WTC11 (cell line): ENCODE measurements around the gene DRAXIN. TPM values are rescaled to one million over a fixed set of nuclear protein-coding genes. Genes with fewer than 3 reads are reported as not detected.
A peak's percentile ranks its signal among the peaks of the same experiment; 100 is the strongest.

Experiments used
- ATAC-seq: fragments of 200-7000 bp; cut with Tn5 transposase; 2 replicates; pipeline ENCODE4 v1.10.0; 2021; ENCODE audit warnings: mild to moderate bottlenecking, moderate library complexity
- CTCF ChIA-PET: fragments of 300-600 bp; sonication (Branson Sonifier 250); formaldehyde crosslinking; loops from one replicate; lab custom pipeline; 2021; ENCODE audit warnings: antibody characterized with exemption; lab: Charles Lee
- POLR2A ChIA-PET: fragments of 350-600 bp; sonication (Branson Sonifier 250); formaldehyde crosslinking; loops from one replicate; lab custom pipeline; 2021; ENCODE audit warnings: antibody characterized with exemption; lab: Charles Lee
- DNase-seq: peaks from one replicate; pipeline ENCODE4 v3.0.0; 2021; ENCODE audit warnings: low spot score
- H3K27ac Mint-ChIP-seq: 2 replicates; pipeline ENCODE4 v1.8.0; 2021; ENCODE audit warnings: mixed read lengths
- H3K27me3 Mint-ChIP-seq: 2 replicates; pipeline ENCODE4 v1.8.0; 2021; ENCODE audit warnings: low read depth, mild to moderate bottlenecking, moderate library complexity, mixed read lengths
- H3K36me3 Mint-ChIP-seq: 2 replicates; pipeline ENCODE4 v1.8.0; 2021; ENCODE audit warnings: mixed read lengths
- H3K4me1 Mint-ChIP-seq: 2 replicates; pipeline ENCODE4 v1.8.0; 2022; ENCODE audit warnings: mixed read lengths
- H3K4me3 Mint-ChIP-seq: 2 replicates; pipeline ENCODE4 v1.8.0; 2021; ENCODE audit warnings: mild to moderate bottlenecking, moderate library complexity, mixed read lengths
- H3K9me3 Mint-ChIP-seq: 2 replicates; pipeline ENCODE4 v1.8.0; 2021; ENCODE audit warnings: mixed read lengths
- EMX1 ChIP-seq: fragments of 250-450 bp; sonication (Bioruptor Pico); IDR thresholded peaks from 2 replicates; pipeline ENCODE4 v1.8.0; 2021; ENCODE audit warnings: mild to moderate bottlenecking
- ETV6 ChIP-seq: sonication (generic); formaldehyde crosslinking; IDR thresholded peaks from 2 replicates; pipeline ENCODE4 v1.8.1; 2022; ENCODE audit warnings: mild to moderate bottlenecking, missing genetic modification reagents
- FOXK1 ChIP-seq: sonication (generic); formaldehyde crosslinking; IDR thresholded peaks from 2 replicates; pipeline ENCODE4 v1.8.0; 2022; ENCODE audit warnings: mild to moderate bottlenecking, moderate library complexity, missing genetic modification reagents
- HMGA2 ChIP-seq: fragments of 250-450 bp; sonication (Bioruptor Pico); IDR thresholded peaks from 2 replicates; pipeline ENCODE4 v1.4.0; 2021; ENCODE audit warnings: mild to moderate bottlenecking, moderate library complexity
- NFE2L1 ChIP-seq: sonication (generic); formaldehyde crosslinking; IDR thresholded peaks from 2 replicates; pipeline ENCODE4 v1.8.1; 2023; ENCODE audit warnings: missing genetic modification reagents
- NR1H2 ChIP-seq: sonication (generic); formaldehyde crosslinking; IDR thresholded peaks from 2 replicates; pipeline ENCODE4 v1.9.0; 2021; ENCODE audit warnings: mild to moderate bottlenecking, moderate library complexity, missing genetic modification reagents
- RELA ChIP-seq: sonication (generic); formaldehyde crosslinking; IDR thresholded peaks from 2 replicates; pipeline ENCODE4 v1.8.1; 2022; ENCODE audit warnings: missing genetic modification reagents, mild to moderate bottlenecking, borderline replicate concordance
- SP1 ChIP-seq: sonication (generic); formaldehyde crosslinking; conservative IDR thresholded peaks from 2 replicates; pipeline ENCODE4 v1.8.1; 2022; ENCODE audit warnings: missing genetic modification reagents
- TEAD4 ChIP-seq: sonication (generic); formaldehyde crosslinking; IDR thresholded peaks from 2 replicates; pipeline ENCODE4 v1.8.0; 2022; ENCODE audit warnings: mild to moderate bottlenecking, missing genetic modification reagents
- TP53 ChIP-seq: sonication (generic); formaldehyde crosslinking; IDR thresholded peaks from 2 replicates; pipeline ENCODE4 v1.8.1; 2023; ENCODE audit warnings: mild to moderate bottlenecking, missing genetic modification reagents
- ZNF263 ChIP-seq: sonication (generic); formaldehyde crosslinking; IDR thresholded peaks from 2 replicates; pipeline ENCODE4 v1.8.1; 2022; ENCODE audit warnings: low read depth, mild to moderate bottlenecking, moderate library complexity, missing genetic modification reagents
- total RNA-seq: library from RNA; stranded (reverse); gene quantifications from 3 replicates; pipeline ENCODE4 v1.2.3, GENCODE V29; 2021
- TF ChIP-seq, protein P1 (sequence below): fragments of 250-450 bp; sonication (Bioruptor Pico); IDR thresholded peaks from 2 replicates; pipeline ENCODE4 v1.9.0; 2021; ENCODE audit warnings: mild to moderate bottlenecking, borderline replicate concordance
- TF ChIP-seq, protein P2 (sequence below): sonication (generic); formaldehyde crosslinking; IDR thresholded peaks from 2 replicates; pipeline ENCODE4 v1.8.0; 2023; ENCODE audit warnings: mild to moderate bottlenecking, missing genetic modification reagents
- TF ChIP-seq, protein P3 (sequence below): sonication (generic); formaldehyde crosslinking; IDR thresholded peaks from 2 replicates; pipeline ENCODE4 v1.8.1; 2023; ENCODE audit warnings: mild to moderate bottlenecking, missing genetic modification reagents, moderate library complexity
- TF ChIP-seq, protein P4 (sequence below): fragments of 250-450 bp; sonication (Bioruptor Pico); conservative IDR thresholded peaks from 2 replicates; pipeline ENCODE4 v1.9.0; 2021; ENCODE audit warnings: mild to moderate bottlenecking
- TF ChIP-seq, protein P5 (sequence below): sonication (generic); formaldehyde crosslinking; IDR thresholded peaks from 2 replicates; pipeline ENCODE4 v1.8.0; 2023; ENCODE audit warnings: missing genetic modification reagents, mild to moderate bottlenecking, borderline replicate concordance

DRAXIN gene
- total RNA-seq, 1 experiment from 2014 or later = 12.0 TPM

DNA sequence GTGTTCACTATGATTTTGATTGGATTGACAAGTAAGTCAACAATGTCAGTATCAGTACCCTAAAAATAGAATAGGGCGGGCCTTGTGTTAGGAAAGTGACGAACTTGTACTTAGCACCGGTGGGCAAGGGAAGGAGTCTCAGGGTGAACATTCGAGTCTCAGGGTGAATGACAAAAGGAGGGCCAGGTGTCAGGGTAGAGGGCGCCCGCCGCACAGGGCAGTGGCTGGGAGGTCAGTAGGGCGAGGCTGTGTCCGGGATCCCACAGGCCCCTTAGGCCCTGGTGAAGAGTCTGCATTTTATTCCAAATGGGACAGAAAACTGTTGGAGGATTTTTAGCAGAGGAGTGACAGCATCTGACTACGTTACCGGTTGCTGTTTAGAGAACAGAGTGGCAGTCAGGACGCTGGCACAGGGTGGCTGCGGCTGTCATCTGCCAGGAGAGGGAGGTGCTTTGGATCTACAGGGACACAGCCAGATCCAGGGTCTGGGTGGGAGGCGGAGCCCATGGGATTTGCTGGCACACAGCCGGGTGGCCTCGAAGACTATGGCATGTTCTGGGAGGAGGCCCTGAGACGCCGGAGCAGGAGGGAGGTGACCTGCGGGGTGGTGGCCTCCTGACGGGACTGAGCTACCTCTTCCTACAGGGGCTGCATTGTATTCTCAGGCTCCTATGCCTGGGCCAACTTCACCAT is 55.4 kb downstream of the DRAXIN start:
- CTCF ChIA-PET = interaction anchor here (1.0 to 1.2 kb wide), 2 partner anchors 38 to 40 kb away, joined by 3 to 4 read pairs; no protein-coding TSS in a partner anchor
- POLR2A ChIA-PET = no interaction called here
- no peak for ATAC-seq
- Mint-ChIP-seq H3K36me3 (peaks cover 24% of the 10 kb centered on the region), H3K4me1 (peaks cover 9% of the 10 kb centered on the region), H3K9me3 (no peaks in the 10 kb centered on the region), H3K27me3 (no peaks in the 10 kb centered on the region), H3K4me3 (no peak overlapping the region), H3K27ac (peak overlapping the region; percentile 40; the same call in 1 of the 2 replicates)
- TF ChIP-seq ETV6 (CRISPR knock-in tag) (no peak), HMGA2 (CRISPR knock-in tag) (no peak), RELA (CRISPR knock-in tag) (no peak), ZNF263 (CRISPR knock-in tag) (no peak), SP1 (CRISPR knock-in tag) (no peak)
- TF ChIP-seq, protein P1, sequence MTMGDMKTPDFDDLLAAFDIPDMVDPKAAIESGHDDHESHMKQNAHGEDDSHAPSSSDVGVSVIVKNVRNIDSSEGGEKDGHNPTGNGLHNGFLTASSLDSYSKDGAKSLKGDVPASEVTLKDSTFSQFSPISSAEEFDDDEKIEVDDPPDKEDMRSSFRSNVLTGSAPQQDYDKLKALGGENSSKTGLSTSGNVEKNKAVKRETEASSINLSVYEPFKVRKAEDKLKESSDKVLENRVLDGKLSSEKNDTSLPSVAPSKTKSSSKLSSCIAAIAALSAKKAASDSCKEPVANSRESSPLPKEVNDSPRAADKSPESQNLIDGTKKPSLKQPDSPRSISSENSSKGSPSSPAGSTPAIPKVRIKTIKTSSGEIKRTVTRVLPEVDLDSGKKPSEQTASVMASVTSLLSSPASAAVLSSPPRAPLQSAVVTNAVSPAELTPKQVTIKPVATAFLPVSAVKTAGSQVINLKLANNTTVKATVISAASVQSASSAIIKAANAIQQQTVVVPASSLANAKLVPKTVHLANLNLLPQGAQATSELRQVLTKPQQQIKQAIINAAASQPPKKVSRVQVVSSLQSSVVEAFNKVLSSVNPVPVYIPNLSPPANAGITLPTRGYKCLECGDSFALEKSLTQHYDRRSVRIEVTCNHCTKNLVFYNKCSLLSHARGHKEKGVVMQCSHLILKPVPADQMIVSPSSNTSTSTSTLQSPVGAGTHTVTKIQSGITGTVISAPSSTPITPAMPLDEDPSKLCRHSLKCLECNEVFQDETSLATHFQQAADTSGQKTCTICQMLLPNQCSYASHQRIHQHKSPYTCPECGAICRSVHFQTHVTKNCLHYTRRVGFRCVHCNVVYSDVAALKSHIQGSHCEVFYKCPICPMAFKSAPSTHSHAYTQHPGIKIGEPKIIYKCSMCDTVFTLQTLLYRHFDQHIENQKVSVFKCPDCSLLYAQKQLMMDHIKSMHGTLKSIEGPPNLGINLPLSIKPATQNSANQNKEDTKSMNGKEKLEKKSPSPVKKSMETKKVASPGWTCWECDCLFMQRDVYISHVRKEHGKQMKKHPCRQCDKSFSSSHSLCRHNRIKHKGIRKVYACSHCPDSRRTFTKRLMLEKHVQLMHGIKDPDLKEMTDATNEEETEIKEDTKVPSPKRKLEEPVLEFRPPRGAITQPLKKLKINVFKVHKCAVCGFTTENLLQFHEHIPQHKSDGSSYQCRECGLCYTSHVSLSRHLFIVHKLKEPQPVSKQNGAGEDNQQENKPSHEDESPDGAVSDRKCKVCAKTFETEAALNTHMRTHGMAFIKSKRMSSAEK (CRISPR knock-in tag) = no peak
- TF ChIP-seq, protein P2, sequence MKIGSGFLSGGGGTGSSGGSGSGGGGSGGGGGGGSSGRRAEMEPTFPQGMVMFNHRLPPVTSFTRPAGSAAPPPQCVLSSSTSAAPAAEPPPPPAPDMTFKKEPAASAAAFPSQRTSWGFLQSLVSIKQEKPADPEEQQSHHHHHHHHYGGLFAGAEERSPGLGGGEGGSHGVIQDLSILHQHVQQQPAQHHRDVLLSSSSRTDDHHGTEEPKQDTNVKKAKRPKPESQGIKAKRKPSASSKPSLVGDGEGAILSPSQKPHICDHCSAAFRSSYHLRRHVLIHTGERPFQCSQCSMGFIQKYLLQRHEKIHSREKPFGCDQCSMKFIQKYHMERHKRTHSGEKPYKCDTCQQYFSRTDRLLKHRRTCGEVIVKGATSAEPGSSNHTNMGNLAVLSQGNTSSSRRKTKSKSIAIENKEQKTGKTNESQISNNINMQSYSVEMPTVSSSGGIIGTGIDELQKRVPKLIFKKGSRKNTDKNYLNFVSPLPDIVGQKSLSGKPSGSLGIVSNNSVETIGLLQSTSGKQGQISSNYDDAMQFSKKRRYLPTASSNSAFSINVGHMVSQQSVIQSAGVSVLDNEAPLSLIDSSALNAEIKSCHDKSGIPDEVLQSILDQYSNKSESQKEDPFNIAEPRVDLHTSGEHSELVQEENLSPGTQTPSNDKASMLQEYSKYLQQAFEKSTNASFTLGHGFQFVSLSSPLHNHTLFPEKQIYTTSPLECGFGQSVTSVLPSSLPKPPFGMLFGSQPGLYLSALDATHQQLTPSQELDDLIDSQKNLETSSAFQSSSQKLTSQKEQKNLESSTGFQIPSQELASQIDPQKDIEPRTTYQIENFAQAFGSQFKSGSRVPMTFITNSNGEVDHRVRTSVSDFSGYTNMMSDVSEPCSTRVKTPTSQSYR = no peak
- no peak for DNase-seq

DNA sequence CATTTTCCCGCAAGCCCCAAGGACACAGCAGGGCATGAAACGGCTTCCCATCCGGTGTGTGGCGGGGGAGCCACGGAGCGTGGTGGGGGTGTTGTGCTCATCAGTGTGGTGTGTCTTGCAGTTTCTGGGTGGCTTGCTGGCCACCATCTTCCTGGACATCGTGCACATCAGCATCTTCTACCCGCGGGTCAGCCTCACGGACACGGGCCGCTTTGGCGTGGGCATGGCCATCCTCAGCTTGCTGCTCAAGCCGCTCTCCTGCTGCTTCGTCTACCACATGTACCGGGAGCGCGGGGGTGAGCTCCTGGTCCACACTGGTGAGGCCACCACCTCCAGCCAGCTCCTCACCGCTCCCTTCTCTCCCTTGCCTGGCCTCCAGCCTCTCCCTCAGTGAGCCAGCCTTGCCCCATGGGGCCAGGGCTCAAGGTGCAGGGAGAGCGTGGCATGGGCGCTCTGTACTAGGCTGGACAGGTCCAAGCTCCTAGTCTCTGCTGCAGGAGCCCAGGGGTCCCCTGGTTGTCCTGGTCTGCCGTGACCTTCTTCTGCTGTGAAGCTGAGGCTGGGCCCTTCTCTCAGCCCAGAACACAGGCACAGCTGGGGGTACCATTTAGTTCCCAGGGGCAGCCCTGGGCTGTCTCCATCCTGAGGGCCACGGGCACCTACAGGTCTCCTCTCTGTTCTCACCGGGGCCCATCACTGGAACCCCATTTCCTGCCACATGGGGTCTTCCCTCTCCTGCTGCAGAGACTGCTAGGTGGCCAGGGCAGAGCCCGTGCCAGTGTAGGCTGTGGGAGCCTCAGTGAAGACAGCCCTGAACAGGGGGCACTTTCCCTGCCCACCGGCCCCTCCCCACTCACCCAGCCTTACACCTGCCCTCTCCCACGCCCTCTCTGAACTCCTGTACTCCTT is 57.0 kb downstream of the DRAXIN start:
- Mint-ChIP-seq H3K36me3 (peaks cover 24% of the 10 kb centered on the region), H3K27me3 (no peaks in the 10 kb centered on the region), H3K9me3 (no peaks in the 10 kb centered on the region), H3K4me1 (peaks cover 23% of the 10 kb centered on the region), H3K4me3 (no peak overlapping the region)
- DNase-seq = no peak
- no peak for TF ChIP-seq FOXK1 (CRISPR knock-in tag)
- TF ChIP-seq NFE2L1 = no peak
- TF ChIP-seq, protein P3, sequence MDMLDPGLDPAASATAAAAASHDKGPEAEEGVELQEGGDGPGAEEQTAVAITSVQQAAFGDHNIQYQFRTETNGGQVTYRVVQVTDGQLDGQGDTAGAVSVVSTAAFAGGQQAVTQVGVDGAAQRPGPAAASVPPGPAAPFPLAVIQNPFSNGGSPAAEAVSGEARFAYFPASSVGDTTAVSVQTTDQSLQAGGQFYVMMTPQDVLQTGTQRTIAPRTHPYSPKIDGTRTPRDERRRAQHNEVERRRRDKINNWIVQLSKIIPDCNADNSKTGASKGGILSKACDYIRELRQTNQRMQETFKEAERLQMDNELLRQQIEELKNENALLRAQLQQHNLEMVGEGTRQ = no peak
- TF ChIP-seq EMX1 = no peak
- TF ChIP-seq, protein P4, sequence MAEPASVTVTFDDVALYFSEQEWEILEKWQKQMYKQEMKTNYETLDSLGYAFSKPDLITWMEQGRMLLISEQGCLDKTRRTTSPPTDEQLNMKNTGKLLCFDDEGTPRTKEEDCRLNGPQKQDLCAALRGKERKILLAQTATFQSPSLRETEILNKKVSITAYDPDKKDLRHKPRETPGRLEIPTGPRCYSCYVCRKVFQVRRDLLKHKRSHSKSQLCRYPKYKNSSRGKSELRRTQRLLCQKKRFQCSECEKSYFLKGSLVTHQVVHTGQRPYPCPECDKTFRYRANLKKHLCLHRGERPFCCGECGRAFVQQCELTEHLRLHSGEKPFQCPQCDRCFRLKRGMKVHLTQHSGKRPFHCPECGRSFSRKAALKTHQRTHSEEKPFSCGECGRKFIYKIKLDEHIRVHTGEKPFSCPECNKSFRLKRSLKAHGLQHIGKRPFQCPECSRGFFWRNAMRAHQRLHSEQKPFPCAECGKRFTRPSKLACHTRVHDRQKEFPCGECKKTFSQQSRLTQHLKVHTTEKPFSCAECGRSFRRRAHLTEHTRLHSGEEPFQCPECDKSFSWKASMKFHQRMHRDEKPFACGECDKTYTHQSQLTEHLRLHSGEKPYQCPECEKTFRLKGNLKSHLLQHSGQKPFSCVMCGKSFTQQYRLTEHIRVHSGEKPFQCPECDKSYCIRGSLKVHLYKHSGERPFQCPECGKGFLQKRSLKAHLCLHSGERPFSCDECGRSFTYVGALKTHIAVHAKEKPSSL (CRISPR knock-in tag) = no peak
- TF ChIP-seq, protein P5, sequence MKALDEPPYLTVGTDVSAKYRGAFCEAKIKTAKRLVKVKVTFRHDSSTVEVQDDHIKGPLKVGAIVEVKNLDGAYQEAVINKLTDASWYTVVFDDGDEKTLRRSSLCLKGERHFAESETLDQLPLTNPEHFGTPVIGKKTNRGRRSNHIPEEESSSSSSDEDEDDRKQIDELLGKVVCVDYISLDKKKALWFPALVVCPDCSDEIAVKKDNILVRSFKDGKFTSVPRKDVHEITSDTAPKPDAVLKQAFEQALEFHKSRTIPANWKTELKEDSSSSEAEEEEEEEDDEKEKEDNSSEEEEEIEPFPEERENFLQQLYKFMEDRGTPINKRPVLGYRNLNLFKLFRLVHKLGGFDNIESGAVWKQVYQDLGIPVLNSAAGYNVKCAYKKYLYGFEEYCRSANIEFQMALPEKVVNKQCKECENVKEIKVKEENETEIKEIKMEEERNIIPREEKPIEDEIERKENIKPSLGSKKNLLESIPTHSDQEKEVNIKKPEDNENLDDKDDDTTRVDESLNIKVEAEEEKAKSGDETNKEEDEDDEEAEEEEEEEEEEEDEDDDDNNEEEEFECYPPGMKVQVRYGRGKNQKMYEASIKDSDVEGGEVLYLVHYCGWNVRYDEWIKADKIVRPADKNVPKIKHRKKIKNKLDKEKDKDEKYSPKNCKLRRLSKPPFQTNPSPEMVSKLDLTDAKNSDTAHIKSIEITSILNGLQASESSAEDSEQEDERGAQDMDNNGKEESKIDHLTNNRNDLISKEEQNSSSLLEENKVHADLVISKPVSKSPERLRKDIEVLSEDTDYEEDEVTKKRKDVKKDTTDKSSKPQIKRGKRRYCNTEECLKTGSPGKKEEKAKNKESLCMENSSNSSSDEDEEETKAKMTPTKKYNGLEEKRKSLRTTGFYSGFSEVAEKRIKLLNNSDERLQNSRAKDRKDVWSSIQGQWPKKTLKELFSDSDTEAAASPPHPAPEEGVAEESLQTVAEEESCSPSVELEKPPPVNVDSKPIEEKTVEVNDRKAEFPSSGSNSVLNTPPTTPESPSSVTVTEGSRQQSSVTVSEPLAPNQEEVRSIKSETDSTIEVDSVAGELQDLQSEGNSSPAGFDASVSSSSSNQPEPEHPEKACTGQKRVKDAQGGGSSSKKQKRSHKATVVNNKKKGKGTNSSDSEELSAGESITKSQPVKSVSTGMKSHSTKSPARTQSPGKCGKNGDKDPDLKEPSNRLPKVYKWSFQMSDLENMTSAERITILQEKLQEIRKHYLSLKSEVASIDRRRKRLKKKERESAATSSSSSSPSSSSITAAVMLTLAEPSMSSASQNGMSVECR = no peak
- TF ChIP-seq TEAD4 (CRISPR knock-in tag) = no peak
- TF ChIP-seq TP53 (CRISPR knock-in tag) = no peak
- TF ChIP-seq NR1H2 (CRISPR knock-in tag) = no peak
- TF ChIP-seq, all 79 proteins: peak for 0
- no peak for ATAC-seq
- CTCF ChIA-PET = interaction anchor here (0.5 to 2.4 kb wide), 10 partner anchors 12 to 124 kb away, joined by 3 to 10 read pairs (median 4); partner anchors contain the start of gene FBXO6
- POLR2A ChIA-PET = no interaction called here
- H3K27ac Mint-ChIP-seq = peak overlapping the region; percentile 61; the same call in 1 of the 2 replicates
